ENCODE results near the gene MAD2L1BP.

MAD2L1BP gene

DNA sequence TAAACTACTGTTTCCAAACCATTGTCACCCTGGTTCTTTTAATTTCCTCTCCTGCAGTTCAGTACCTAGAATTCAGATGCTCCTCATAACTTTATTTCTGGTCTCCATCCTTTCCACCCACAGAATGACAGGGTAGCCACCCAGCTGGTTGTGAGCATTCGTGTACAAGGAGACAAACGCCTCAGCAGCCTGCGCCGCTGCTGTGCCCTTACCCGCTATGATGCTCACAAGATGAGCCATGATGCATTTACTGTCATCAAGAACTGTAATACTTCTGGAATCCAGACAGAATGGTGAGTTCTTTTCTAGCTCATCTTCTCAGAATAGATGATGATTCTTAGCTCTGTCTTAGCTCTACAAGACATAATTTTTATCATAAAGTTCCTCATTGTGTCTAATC is 25.2 kb upstream of the MAD2L1BP start:
- Histone ChIP-seq H3K36me3 (ENCODE audit: control insufficient read depth, insufficient read depth, low read length) (peaks cover 7% of the 10 kb centered on the region), H3K27me3 (ENCODE audit: control insufficient read depth, insufficient read depth, low read length, poor library complexity, severe bottlenecking) (no peaks in the 10 kb centered on the region), H3K4me3 (ENCODE audit: insufficient read depth, low read depth, low read length) (no peak overlapping the region), H3K9me3 (ENCODE audit: control insufficient read depth, low read length) (no peaks in the 10 kb centered on the region), H3K27ac (ENCODE audit: insufficient read depth, low read depth, low read length, poor library complexity, severe bottlenecking) (no peak overlapping the region), H3K4me1 (ENCODE audit: control insufficient read depth, insufficient read depth, low read length) (no peaks in the 10 kb centered on the region)
- 93 to 98% methylated on average over 5 of the region's 5 CpGs for WGBS, 2 experiments

DNA sequence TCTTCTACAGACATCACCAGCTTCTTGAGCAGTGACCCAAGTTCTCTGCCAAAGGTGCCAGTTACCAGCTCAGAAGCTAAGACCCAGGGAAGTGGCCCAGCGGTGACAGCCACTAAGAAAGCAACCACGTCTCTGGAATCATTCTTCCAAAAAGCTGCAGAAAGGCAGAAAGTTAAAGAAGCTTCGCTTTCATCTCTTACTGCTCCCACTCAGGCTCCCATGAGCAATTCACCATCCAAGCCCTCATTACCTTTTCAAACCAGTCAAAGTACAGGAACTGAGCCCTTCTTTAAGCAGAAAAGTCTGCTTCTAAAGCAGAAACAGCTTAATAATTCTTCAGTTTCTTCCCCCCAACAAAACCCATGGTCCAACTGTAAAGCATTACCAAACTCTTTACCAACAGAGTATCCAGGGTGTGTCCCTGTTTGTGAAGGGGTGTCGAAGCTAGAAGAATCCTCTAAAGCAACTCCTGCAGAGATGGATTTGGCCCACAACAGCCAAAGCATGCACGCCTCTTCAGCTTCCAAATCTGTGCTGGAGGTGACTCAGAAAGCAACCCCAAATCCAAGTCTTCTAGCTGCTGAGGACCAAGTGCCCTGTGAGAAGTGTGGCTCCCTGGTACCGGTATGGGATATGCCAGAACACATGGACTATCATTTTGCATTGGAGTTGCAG is 21.8 kb upstream of the MAD2L1BP start:
- no peaks in the 10 kb centered on the region for H3K9me3 ChIP-seq (ENCODE audit: control insufficient read depth, low read length)
- no peaks in the 10 kb centered on the region for H3K4me1 ChIP-seq (ENCODE audit: control insufficient read depth, insufficient read depth, low read length)
- H3K27ac ChIP-seq (ENCODE audit: insufficient read depth, low read depth, low read length, poor library complexity, severe bottlenecking) = no peak overlapping the region
- peaks cover 7% of the 10 kb centered on the region for H3K36me3 ChIP-seq (ENCODE audit: control insufficient read depth, insufficient read depth, low read length)
- H3K4me3 ChIP-seq (ENCODE audit: insufficient read depth, low read depth, low read length) = no peak overlapping the region
- H3K27me3 ChIP-seq (ENCODE audit: control insufficient read depth, insufficient read depth, low read length, poor library complexity, severe bottlenecking) = no peaks in the 10 kb centered on the region
- WGBS, 2 experiments = 95 to 96% methylated on average over 6 of the region's 6 CpGs

DNA sequence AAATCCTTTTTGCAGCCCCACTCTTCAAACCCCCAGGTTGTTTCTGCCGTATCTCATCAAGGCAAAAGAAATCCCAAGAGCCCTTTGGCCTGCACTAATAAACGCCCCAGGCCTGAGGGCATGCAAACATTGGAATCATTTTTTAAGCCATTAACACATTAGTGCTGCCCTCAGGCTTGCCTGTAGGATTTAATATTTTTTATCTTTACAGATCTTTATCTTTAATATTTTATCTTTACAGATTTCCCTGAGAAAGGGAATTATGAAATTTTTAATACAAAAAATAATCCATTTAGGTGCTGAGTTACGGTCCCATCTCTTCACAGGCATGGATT is 21.3 kb upstream of the MAD2L1BP start:
- Histone ChIP-seq H3K27ac (ENCODE audit: insufficient read depth, low read depth, low read length, poor library complexity, severe bottlenecking) (no peak overlapping the region), H3K9me3 (ENCODE audit: control insufficient read depth, low read length) (no peaks in the 10 kb centered on the region), H3K36me3 (ENCODE audit: control insufficient read depth, insufficient read depth, low read length) (peaks cover 7% of the 10 kb centered on the region), H3K4me1 (ENCODE audit: control insufficient read depth, insufficient read depth, low read length) (no peaks in the 10 kb centered on the region), H3K4me3 (ENCODE audit: insufficient read depth, low read depth, low read length) (no peak overlapping the region), H3K27me3 (ENCODE audit: control insufficient read depth, insufficient read depth, low read length, poor library complexity, severe bottlenecking) (no peaks in the 10 kb centered on the region)
- 94 to 95% methylated on average over 2 to 3 of the region's 3 CpGs for WGBS, 2 experiments

DNA sequence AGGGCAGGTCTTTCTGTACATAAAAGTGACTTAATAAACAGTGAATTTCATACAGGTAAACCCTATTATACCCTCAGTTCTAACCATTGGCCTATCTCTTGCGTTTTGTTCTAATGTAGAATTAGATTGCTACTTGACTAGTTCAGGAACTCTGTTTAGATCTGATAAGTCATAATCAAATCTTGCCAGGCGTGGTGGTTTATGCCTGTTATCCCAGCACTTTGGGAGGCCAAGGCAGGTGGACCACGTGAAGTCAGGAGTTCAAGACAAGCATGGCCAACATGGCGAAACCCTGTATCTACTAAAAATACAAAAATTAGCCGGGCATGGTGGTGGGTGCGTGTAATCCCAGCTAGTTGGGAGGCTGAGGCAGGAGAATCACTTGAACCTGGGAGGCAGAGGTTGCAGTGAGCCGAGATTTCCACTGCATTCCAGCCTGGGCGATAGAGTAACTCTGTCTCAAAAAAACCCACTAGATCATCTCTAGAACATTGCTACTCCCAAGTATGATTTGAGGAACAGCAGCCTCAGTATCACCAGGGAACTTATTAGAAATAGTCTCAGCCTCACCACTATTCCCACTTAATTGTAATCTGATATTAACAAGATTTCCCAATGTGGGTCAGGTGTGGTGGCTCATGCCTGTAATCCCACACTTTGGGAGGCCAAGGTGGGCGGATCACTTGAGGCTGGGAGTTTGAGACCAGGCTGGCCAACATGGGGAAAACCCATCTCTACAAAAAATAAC is 18.7 kb upstream of the MAD2L1BP start:
- Histone ChIP-seq H3K27me3 (ENCODE audit: control insufficient read depth, insufficient read depth, low read length, poor library complexity, severe bottlenecking) (no peaks in the 10 kb centered on the region), H3K36me3 (ENCODE audit: control insufficient read depth, insufficient read depth, low read length) (peaks cover 21% of the 10 kb centered on the region), H3K4me1 (ENCODE audit: control insufficient read depth, insufficient read depth, low read length) (no peaks in the 10 kb centered on the region), H3K27ac (ENCODE audit: insufficient read depth, low read depth, low read length, poor library complexity, severe bottlenecking) (no peak overlapping the region), H3K9me3 (ENCODE audit: control insufficient read depth, low read length) (no peaks in the 10 kb centered on the region), H3K4me3 (ENCODE audit: insufficient read depth, low read depth, low read length) (no peak overlapping the region)
- 93 to 94% methylated on average over 9 of the region's 9 CpGs for WGBS, 2 experiments

DNA sequence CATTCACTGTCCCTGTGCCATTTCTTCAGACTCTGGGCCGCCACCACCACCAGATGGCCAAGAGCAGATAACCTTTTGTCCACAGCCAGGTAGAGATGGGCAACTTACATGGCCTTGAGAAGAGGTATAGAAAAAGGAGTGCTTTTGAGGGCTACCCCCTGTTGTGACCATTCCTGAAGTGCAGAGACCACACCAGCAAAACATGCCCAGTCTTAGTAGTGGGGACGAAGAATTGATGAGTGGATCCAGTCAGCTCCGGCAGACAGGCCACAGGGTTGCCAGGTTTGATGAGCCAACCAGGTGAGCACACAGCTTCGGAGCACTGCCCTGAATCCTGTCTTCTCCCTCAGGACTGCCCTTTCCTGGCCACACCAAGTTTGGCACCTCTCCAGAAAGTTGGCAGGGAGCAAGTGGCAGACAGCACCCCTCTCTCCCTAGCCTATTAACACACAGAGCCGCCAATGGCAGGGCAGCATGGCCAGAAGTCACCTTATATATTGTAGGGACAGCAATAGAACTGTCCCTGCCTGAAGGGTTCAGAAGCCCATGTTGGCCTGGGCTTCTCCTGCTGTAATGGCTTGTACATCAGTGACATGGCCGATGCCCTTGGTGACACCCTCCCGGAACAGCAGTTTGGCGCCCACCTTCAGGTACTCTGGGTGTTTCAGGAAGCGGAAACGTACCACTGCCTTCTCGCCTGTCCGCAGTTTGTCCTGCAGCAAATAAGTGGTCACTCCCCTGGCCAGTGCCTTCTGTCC is 14.4 kb upstream of the MAD2L1BP start:
- 95 to 97% methylated on average over 12 of the region's 12 CpGs for WGBS, 2 experiments
- H3K9me3 ChIP-seq (ENCODE audit: control insufficient read depth, low read length) = no peaks in the 10 kb centered on the region
- peaks cover 55% of the 10 kb centered on the region for H3K36me3 ChIP-seq (ENCODE audit: control insufficient read depth, insufficient read depth, low read length)
- H3K27me3 ChIP-seq (ENCODE audit: control insufficient read depth, insufficient read depth, low read length, poor library complexity, severe bottlenecking) = no peaks in the 10 kb centered on the region
- H3K27ac ChIP-seq (ENCODE audit: insufficient read depth, low read depth, low read length, poor library complexity, severe bottlenecking) = no peak overlapping the region
- H3K4me1 ChIP-seq (ENCODE audit: control insufficient read depth, insufficient read depth, low read length) = no peaks in the 10 kb centered on the region
- no peak overlapping the region for H3K4me3 ChIP-seq (ENCODE audit: insufficient read depth, low read depth, low read length)

DNA sequence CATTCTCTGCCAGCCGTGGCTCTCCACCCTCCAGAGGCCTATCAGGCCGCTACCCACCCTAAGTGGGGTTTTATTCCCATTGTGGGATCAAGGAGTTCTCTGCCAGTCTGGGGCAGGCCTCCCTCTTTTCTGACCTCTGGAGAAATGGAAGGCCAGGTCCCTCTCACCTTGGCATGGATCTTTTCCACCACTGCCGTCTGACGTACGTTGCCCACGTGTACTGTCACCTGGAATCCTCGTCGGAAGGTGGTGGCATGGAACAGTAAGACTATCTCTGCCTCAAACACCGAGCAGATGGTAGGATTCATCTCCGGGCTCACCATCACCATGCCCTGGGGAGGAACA is 13.8 kb upstream of the MAD2L1BP start:
- WGBS, 2 experiments = 95% methylated on average over 10 of the region's 10 CpGs
- Histone ChIP-seq H3K4me1 (ENCODE audit: control insufficient read depth, insufficient read depth, low read length) (no peaks in the 10 kb centered on the region), H3K27me3 (ENCODE audit: control insufficient read depth, insufficient read depth, low read length, poor library complexity, severe bottlenecking) (no peaks in the 10 kb centered on the region), H3K36me3 (ENCODE audit: control insufficient read depth, insufficient read depth, low read length) (peaks cover 56% of the 10 kb centered on the region), H3K9me3 (ENCODE audit: control insufficient read depth, low read length) (no peaks in the 10 kb centered on the region), H3K4me3 (ENCODE audit: insufficient read depth, low read depth, low read length) (no peak overlapping the region), H3K27ac (ENCODE audit: insufficient read depth, low read depth, low read length, poor library complexity, severe bottlenecking) (no peak overlapping the region)

DNA sequence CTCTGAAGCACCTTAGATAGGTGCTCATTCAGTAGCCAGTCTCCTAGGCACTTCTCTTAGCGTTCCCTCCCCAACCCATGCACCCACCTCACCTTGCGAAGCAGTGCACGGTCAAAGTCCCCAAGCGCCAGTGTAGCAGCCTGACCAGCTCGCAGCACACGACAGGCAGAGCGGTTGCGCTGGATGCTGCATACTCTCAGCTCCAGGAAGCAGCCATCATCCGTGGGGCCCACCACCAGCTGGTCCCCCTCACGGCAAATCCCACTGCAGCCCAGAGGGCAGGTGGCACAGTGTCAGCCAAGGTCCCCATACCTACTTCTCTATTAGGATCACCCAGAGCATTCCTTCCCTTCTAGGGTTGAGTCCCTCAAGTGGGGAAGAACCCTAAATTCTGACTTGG is 13.1 kb upstream of the MAD2L1BP start:
- no peak overlapping the region for H3K27ac ChIP-seq (ENCODE audit: insufficient read depth, low read depth, low read length, poor library complexity, severe bottlenecking)
- H3K27me3 ChIP-seq (ENCODE audit: control insufficient read depth, insufficient read depth, low read length, poor library complexity, severe bottlenecking) = no peaks in the 10 kb centered on the region
- H3K4me1 ChIP-seq (ENCODE audit: control insufficient read depth, insufficient read depth, low read length) = peaks cover 3% of the 10 kb centered on the region
- 95 to 96% methylated on average over 10 of the region's 10 CpGs for WGBS, 2 experiments
- H3K36me3 ChIP-seq (ENCODE audit: control insufficient read depth, insufficient read depth, low read length) = peaks cover 56% of the 10 kb centered on the region
- no peaks in the 10 kb centered on the region for H3K9me3 ChIP-seq (ENCODE audit: control insufficient read depth, low read length)
- no peak overlapping the region for H3K4me3 ChIP-seq (ENCODE audit: insufficient read depth, low read depth, low read length)

DNA sequence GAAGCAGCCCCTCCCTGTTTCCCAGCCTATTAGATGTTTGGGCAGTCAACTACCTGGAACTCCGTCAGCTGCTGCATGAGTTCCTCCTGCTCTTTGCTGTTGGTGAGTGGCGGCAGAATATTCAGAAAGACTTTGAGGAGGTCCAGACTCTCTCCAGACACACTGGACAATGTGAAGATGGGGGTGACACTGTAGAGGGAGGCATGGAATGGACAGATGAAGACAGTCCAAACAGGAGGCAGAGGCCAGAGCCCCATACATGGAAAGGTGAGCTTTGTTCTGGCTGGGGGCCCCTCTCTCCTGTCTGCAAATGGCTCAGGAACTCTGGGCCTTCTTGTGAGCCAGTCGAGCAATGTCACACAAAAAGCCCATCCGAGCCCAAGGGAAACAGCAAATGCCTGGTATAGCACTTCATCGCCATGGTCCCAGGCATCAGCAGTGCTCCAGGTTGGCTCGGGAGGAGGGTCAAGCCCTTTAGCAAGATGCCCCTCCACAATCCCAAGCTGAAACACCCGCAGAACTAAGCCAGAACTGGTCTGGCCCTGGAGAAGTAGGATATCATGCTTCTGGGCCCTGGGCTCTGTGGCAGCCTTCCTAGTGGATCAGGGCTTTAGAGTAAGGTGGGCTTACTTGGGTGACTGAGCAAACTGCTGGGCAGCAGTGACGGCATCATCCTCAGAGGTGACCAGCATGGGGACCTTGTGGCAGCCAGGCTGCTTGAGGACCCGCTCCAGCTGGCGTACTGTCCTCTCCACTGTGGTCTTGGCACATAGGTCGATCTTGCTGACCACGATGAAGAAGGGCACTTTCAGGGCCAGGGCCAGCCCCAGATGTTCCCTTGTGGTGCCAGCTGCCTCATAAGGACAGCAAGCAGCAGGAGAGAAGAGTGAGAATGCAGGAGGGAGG is 11.5 kb upstream of the MAD2L1BP start:
- no peaks in the 10 kb centered on the region for H3K9me3 ChIP-seq (ENCODE audit: control insufficient read depth, low read length)
- 95% methylated on average over 12 of the region's 12 CpGs for WGBS, 2 experiments
- no peak overlapping the region for H3K27ac ChIP-seq (ENCODE audit: insufficient read depth, low read depth, low read length, poor library complexity, severe bottlenecking)
- no peak overlapping the region for H3K4me3 ChIP-seq (ENCODE audit: insufficient read depth, low read depth, low read length)
- H3K36me3 ChIP-seq (ENCODE audit: control insufficient read depth, insufficient read depth, low read length) = peaks cover 56% of the 10 kb centered on the region
- peaks cover 6% of the 10 kb centered on the region for H3K4me1 ChIP-seq (ENCODE audit: control insufficient read depth, insufficient read depth, low read length)
- no peaks in the 10 kb centered on the region for H3K27me3 ChIP-seq (ENCODE audit: control insufficient read depth, insufficient read depth, low read length, poor library complexity, severe bottlenecking)

DNA sequence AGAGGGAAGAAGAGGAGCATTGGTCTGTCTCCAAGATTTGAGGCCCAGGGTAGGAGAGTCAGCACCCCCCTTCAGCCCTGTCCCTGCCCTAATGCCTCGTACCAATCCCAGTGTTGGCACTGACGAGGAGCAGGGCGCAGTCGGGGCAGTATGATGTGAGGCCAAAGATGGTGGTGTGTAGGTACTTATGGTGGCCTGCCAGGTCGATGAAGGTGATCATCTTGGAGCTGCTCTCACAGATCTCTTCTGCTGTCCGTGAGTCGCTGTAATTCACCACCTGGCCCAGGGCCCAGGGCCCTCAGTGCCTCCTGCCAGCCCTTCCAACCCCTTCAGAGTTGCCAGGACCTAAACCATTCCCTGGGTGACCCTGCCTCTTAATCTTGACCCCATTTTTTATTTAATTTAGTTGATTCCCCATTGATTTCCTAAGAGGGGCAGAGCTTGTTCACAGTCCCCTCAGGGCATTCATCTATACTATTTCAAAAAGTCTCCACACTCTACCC is 10.8 kb upstream of the MAD2L1BP start:
- WGBS, 2 experiments = 96 to 97% methylated on average over 7 of the region's 7 CpGs
- peaks cover 56% of the 10 kb centered on the region for H3K36me3 ChIP-seq (ENCODE audit: control insufficient read depth, insufficient read depth, low read length)

More for the DNA sequence above, 10.8 kb upstream of the MAD2L1BP start:
- Histone ChIP-seq H3K27me3 (ENCODE audit: control insufficient read depth, insufficient read depth, low read length, poor library complexity, severe bottlenecking) (no peaks in the 10 kb centered on the region), H3K27ac (ENCODE audit: insufficient read depth, low read depth, low read length, poor library complexity, severe bottlenecking) (no peak overlapping the region), H3K4me1 (ENCODE audit: control insufficient read depth, insufficient read depth, low read length) (peaks cover 6% of the 10 kb centered on the region), H3K4me3 (ENCODE audit: insufficient read depth, low read depth, low read length) (no peak overlapping the region), H3K9me3 (ENCODE audit: control insufficient read depth, low read length) (no peaks in the 10 kb centered on the region)
